HG03280 (cell line): Measurements from ENCODE around the gene TXNRD1.
"Not testable (repeated sequence)": the region's sequence is repeated elsewhere in the genome, so short reads cannot be mapped to it uniquely, and the experiment has no call there.

Experiments used
- ATAC-seq: cut with Tn5 transposase; IDR thresholded peaks from one replicate; pipeline ENCODE4 v1.9.1; 2021; ENCODE audit warnings: mild to moderate bottlenecking, moderate library complexity; ENCODE audit not compliant: unreplicated experiment

The TXNRD1 gene

DNA sequence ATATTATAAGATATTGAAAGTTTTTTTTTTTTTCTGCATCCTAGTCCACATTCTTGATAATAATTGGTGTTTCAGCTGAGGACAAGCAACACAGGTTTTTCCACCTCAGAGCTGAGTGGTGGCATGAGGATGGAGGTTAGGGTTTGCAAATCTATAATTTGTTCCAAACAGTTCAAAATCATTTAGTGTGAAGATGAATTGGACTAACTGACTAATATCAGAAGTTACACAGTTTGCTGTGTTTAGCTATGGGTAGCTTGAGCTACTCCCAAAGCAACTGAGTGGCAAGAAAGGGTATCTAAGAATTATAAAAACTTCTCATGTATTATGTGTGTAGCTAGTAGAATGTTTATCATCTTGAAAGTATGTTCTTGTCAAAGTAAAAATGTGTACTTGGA, 105.0 kb downstream of the TXNRD1 start:
- no peak for ATAC-seq

DNA sequence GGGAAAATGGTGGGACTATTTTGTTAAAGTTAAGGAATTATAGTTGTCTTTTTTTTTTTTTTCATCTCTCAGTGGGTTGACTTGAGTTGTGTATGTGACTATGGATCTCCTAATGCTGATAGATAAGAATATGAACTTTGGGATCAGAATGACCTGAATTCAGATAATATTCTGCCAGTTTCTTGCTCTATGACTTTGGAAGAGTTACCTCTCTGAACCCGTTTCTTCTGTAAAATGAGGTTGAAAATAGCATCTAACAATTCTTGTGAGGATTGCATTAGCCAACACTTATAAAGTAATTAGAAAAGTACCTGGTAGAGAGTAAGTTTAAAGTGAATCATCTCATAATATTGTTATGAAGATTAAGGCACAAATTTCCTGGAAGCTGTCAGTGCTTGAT, 106.4 kb downstream of the TXNRD1 start:
- ATAC-seq = no peak

DNA sequence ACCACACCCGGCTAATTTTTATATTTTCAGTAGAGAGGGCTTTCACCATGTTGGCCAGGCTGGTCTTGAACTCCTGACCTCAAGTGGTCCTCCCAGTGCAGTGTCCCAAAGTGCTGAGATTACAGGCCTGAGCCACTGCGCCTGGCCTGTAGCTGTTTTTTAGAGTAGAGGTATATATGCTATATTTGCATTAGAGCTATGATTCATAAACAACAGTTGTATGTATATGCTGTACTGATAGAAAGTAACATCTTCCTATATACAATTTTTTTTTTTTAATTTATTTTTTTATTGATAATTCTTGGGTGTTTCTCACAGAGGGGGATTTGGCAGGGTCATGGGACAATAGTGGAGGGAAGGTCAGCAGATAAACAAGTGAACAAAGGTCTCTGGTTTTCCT, 107.0 kb downstream of the TXNRD1 start:
- ATAC-seq = not testable (repeated sequence)

DNA sequence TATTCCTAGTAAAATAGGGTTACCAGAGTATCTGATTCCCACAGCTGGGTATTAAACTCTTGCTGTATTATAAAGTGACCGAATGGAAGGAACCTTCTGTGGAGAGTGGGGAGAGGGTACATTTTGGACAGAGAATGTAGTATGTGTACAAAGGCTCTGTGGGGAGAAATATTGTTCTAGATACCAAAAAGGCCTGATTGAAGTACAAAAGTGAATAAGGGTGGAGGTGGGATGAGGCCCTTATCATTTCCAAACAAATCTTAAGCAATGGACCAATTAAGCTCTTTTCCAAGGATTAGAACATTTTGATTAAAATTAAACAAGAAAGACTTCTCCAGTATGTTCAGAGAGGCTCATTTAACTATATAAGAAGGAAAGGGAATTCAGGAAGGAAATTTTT, 108.3 kb downstream of the TXNRD1 start:
- ATAC-seq = no peak

DNA sequence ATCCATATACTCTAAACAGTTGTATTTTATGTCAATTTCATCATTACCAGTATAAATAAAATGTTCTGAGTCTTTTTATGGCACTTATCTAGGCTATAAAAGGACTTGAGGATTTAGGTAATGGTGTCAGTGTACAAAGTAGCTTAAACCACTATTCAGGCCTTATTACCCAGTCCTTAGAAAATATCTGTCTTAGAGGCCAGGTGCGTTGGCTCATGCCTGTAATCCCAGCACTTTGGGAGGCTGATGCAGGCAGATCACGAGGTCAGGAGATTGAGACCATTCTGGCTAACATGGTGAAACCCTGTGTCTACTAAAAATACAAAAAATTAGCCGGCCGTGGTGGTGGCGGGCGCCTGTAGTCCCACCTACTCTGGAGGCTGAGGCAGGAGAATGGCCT, 112.7 kb downstream of the TXNRD1 start:
- not testable (repeated sequence) for ATAC-seq

DNA sequence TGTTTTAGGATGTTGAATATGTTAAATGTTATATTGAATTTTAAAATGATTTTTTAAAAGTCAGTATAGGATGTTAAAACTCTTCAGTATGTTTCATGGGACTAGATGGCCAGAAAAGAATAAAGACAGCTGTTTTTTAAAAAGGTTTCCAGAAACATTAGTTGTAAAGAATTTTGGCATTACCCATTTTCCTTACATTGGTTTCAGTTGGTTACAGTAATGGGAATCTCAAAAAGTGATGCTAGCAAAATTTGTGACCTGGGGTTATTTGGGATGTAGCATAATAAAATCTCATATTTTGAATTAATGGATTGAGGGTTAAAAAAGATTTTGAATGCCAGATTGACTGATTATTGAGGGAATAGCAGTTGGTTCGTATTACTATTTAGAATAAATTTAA, 113.2 kb downstream of the TXNRD1 start:
- ATAC-seq = no peak

DNA sequence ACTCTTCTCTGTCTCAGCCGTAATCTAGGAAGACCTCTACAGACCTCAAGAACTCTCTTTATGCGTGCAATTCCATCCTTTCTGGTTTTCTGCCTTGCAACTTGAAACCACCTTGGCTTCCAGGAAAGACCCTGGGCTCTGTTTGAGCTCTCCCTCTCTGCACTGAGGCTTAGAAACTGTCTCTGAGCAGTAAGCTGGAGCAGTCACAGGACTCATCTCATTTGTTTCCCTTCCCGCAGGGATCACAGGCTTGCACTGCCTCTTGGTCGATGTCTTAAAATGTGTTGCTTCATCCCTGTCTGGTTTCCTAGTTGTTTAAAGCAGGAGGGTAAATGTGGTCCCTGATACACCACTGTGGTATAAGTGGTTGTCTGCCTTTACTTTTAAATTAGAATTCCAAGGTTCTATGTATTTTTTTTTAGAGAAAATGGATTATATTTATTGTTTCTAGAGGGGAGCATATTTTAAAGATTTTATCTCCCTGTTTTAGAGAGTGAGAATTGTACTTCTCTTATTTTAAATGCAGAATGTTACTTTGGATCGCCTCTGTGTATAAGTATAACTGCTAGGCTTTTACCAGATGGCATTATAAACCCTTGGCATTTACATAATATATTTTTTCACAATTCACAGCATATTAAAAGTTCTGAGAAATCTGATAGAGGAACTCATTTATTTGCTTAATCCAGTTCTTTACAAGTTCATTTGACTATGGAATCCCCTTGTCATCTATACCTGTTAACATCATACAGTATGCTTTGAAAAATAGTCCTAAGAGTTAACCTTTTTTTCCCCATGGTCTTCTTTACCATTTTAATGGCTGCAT, 114.3 kb downstream of the TXNRD1 start:
- ATAC-seq = no peak

DNA sequence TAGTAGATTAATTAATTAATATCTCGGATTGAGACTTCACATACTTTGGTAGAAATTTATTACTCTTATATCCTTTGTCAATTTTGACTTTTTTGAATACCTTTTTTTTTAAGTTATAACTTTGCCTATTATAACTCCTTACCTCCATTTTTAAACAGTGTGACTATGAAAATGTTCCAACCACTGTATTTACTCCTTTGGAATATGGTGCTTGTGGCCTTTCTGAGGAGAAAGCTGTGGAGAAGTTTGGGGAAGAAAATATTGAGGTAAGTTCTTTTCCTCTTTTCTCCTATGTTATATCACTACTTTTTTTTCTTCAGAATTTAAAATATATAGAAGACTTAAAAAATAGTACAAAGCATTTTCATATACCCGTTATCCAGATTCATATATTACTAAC, 115.8 kb downstream of the TXNRD1 start:
- ATAC-seq = no peak

DNA sequence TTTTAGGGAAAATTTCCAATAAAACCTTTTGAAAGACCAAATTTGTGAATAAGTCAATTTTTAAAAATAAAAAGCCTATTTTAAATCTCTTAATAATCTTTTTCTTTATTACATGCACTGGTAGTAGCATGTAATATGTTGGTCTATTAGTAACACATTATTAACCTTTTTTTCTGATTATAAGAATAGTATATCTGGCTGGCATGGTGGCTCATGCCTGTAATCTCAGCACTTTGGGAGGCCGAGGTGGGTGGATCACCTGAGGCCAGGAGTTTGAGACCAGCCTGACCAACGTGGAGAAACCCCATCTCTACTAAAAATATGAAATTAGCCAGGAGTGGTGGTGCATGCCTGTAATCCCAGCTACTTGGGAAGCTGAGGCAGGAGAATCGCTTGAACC, 116.7 kb downstream of the TXNRD1 start:
- ATAC-seq = not testable (repeated sequence)

DNA sequence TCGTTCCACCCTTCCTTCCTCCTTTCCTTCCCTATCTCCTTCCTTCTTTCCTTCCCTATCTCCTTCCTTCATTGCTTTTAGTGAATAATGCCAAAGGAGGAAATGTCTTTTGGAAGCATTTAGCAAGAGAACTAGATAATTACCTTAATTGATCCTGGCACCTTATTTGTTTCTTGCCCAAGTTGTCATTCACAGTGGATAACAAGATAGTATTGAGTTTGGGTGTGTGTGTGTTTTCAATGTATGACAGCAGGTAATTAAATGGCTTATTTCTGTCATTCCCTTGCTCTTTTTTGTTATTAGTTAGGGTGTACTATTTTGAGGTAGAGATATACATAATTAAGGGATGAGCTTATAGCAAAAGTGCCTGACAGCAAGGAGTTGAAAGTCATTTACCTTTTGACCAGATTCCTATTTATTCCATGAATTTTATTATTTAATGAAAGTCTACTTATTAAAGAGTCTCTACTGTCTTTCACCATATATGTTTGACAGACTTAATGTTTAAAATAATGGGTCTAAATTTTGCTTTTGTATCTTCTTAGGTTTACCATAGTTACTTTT, 118.2 kb downstream of the TXNRD1 start:
- no peak for ATAC-seq

DNA sequence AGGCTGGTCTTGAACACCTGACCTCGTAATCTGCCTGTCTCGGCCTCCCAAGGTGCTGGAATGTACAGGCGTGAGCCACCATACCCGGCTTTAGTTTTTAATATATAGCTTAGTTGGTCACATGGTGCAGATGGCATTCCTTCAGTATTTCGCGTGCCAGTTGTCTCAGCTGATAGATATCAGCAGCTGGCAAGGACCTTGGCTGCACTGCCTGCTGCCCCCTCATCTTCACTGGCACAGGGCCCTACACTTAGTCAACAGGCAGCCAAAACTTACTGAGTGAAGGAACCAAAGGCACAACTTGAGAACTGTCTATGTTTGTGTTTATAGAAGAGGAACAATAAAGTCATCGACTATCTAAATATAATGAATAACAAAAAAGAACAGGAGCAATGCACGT, 119.0 kb downstream of the TXNRD1 start:
- no peak for ATAC-seq

DNA sequence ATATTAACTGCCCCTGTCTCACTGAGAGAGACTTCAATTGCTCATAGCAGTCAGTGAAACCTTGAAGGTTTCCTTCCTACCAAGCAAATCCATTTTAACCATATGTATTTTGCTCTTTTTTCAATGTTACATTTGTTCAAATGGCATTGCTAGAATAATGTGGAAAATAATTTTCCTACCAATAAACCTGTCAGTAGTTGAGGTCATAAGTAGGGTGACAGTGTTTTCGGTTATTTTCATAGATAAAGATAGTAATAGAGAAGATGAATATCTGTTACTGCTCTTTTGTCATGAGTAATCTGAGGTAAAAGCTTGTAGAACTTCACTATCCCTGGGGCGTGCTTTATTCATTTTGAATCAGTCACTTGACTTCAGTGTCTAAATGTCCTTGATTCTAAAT, 120.5 kb downstream of the TXNRD1 start:
- ATAC-seq = no peak

DNA sequence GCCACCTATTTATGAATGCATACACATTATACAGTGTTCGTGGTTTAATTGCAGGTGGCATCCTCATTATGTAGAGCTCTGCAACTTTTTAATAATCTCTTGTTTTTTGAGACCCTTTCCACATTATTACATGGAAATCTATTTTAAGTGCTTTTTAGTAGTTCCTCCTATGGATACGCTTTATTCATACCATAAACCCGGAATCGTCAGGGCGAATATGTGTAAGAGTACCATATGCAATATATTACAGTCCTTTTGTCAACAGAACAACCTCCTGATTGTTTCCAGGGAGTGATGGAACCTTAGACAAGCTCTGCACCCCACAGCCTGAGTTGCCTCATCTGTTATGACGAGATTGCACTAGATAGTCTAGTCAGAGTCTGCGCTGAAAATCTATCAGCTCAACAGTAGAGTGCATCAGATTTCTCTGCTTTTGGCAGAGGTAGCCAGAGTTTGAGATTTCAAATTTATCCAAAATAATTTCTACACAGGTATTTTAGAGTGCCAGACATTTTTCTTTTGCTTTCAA, 121.5 kb downstream of the TXNRD1 start:
- ATAC-seq = no peak

DNA sequence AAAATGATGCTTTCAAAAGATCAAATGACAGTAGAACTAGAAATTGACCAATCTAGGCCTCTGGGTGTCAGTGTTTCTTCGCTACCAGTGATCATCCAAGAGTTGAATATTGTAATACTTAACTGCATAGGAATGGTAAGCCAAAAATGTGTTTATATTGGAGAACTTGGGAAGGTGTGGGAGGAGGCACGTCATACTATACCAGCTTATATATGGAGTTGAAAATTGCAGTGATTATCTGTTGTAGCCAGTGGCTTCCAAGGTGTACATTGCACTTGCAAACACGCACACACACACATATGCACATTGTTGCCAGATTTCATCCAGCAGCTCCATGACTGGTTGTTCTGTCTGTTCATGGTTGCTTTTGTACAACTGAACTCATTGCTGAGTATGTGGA, 124.1 kb downstream of the TXNRD1 start:
- ATAC-seq = no peak

DNA sequence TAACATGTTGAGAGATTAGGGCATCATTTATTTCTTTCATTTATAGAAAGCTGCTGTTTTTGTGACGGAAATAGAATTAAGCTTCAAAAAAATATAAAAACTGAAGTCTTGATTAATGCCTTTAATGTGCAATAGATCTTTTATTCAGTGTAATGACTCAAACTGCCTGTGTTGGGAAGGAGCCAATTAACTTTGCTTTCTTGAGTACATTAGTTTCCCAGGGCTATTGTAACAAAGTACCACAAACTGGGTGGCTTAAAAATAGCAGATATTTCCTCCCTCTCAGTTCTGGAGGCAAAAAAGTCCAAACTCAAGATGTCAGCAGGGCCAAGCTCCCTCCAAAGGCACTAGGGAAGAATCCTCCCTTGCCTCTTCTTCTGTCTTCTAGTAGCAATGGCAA, 124.6 kb downstream of the TXNRD1 start:
- no peak for ATAC-seq

DNA sequence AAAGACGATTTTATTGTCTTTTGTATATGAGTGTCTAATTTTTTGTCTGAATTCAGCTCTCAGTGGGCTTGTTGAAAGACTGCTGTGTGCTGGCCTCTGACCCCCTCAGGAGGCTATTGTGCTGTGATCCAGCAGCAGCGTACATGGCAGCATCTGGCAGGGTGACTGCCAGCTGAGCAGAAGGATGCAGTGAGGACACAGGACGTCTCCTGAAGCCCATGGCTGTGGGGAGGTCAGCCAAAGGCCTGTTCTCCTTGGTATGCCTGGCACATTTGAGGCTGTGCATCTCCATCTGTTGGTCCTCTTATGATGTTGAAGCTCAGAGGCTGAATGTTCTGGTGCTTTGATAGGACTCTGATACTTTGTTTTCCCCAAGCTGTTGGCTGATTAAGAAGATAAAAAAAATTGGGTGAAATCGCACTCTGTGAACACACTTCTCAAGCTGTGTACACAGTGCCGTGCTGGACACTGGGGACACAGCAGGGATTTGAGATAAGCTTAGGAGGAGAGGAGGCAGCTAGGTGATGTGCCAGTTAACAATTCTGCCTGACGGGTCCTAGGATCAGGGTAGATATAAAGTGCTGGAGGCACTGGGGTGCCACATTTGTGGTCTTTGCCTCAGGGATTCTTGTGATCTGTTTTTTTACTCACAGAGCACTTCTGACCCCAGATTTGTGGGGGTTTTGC, 125.5 kb downstream of the TXNRD1 start:
- ATAC-seq = no peak

DNA sequence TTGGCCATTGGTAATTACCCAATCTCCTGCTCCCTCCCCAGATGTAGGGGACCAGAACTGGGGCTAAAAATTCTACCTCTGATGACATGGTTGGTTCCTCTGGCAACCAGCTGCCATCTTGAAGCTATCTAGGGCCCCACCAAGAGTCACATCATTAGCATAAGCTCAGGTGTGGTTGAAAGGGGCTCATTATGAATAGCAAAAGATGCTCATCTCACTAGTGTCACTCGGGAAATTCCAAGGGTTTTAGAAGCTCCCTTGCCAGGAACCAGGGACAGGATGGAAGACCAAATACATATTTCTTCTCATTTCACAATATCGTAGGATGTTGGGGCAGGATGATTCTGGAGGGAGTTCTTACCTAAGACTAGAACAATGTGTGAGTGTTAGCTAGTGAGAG, 126.6 kb downstream of the TXNRD1 start:
- no peak for ATAC-seq

DNA sequence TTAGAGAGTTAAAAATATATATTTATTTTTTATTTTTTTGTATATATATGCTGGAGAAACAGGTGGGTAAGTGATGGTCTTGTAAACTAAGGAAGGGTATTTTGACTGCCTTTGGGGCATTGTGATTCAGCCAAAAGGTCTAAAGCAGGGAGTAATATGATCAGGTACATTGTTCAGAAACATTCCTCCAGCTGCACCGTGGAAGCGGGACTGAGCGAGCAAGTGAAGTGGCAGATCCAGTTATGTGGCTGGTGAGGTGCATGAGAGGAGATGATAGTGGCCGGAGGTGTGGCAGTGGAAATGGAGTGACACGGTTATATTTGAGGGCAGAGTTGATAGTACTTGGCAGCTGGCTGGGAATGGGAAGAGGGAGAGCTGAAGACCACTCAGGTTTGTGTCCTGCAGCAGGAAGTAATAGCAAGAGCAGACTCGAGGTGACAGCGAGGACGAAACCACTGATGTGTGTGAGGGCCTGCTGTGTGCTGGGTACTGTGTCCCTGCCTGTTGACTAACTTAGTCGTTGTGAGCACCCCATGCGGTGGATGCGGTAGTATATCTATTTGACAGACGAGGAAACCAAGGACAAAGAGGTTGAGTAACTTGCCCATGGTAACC, 127.2 kb downstream of the TXNRD1 start:
- no peak for ATAC-seq

DNA sequence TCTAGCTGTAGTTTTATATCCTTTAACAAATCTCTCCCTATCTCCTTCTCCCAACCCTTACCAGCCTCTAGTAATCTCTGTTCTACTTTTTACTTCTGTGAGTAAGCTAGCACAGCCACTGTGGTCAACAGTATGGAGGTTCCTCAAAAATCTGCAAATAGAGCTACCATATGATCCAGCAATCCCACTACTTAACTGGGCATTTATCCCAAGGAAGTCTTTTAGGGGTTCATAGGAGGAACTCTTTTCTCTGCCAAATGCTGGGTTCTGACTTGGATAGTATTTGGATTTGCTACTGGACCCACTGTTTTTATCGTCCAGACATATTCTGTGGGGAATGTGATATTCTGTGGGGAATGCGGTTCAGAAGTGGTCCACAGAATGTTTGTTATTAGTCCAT, 129.1 kb downstream of the TXNRD1 start:
- no peak for ATAC-seq

DNA sequence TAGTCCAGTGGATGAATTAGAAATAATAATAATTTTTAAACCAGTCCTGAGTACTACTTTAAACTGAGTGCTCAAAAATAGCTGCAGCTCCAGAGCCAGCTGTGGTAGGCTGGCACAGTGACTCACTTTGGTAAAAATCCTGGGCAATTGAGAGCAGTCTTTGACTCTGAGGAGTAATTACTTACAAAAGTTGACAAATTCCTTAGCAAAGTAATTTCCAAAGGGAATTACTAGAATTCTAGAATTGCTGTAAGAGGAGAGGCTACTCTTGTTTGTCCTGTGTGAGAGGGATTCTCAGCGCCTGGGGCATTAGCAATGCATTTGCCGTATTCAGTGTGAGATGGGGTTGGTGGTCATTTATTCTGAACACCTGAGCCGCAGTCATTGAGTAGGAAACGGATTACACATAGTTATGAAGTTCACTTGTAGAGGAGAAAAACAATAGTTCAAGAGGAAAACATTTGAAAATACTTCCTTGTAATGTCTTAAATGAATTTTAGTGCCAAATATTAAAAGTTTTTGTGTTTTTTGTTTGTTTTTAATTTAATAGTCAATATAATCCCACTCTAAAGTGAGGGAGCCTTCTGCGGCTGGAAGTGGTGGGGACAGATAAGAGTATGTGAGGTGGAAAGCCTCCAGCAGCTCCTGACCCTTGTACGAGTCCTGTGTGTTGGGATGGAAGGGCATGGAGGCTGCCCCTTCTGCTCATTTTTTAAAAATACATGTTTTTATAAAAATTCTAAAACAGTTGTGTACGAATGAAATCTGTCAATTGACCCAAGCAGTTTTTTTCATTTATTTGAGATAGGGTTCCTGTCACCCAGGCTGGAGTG, 129.9 kb downstream of the TXNRD1 start:
- ATAC-seq = no peak
